Spleen (tissue), 13 donors: ENCODE results near the gene SH2D2A. TPM values are rescaled to one million over a fixed set of nuclear protein-coding genes. Genes with fewer than 3 reads are reported as not detected.
A peak's percentile ranks its signal among the peaks of the same experiment; 100 is the strongest.

Source experiments
- DNase-seq: peaks from one replicate; pipeline ENCODE4 v3.0.0-alpha.2; 2020
- H3K27ac ChIP-seq, 8 donors: fragments of 200-600 bp; sonication (generic) in 7 of 8; 1 replicate in 4 of 8; 2 replicates in 4 of 8; pipeline versions ENCODE4 v1.5.0 to v1.8.0; 2016 to 2021; ENCODE audit warnings: inconsistent platforms in 4 of 8, mild to moderate bottlenecking in 4 of 8, moderate library complexity in 1 of 8
- H3K27me3 ChIP-seq, 7 donors: fragments of 200-600 bp; sonication (generic) in 6 of 7; replicated peaks in 1 of 7; 1 replicate in 4 of 7; 2 replicates in 3 of 7; pipeline versions ENCODE4 v1.5.0 to v1.8.0; 2016 to 2021; ENCODE audit warnings: inconsistent platforms in 3 of 7, mild to moderate bottlenecking in 1 of 7
- H3K36me3 ChIP-seq, 6 donors: fragments of 200-600 bp; sonication (generic) in 5 of 6; 1 replicate in 4 of 6; 2 replicates in 2 of 6; pipeline versions ENCODE4 v1.5.0 to v1.8.0; 2016 to 2021; ENCODE audit warnings: inconsistent platforms in 2 of 6
- H3K4me1 ChIP-seq, 6 donors: fragments of 200-600 bp; sonication (generic) in 5 of 6; 1 replicate in 3 of 6; 2 replicates in 3 of 6; pipeline versions ENCODE4 v1.5.0 to v1.8.0; 2016 to 2021; ENCODE audit warnings: inconsistent platforms in 3 of 6
- H3K4me3 ChIP-seq, 8 donors: fragments of 200-600 bp; sonication (generic) in 7 of 8; 1 replicate in 4 of 8; 2 replicates in 4 of 8; pipeline versions ENCODE4 v1.5.0 to v1.8.0; 2016 to 2021; ENCODE audit warnings: inconsistent platforms in 4 of 8, mild to moderate bottlenecking in 4 of 8, moderate library complexity in 2 of 8
- H3K9me3 ChIP-seq, 8 donors: fragments of 200-600 bp; sonication (generic) in 7 of 8; 1 replicate in 4 of 8; 2 replicates in 4 of 8; pipeline versions ENCODE4 v1.5.0 to v1.8.0; 2016 to 2021; ENCODE audit warnings: inconsistent platforms in 4 of 8
- POLR2A ChIP-seq, 3 donors: fragments of 450-650 bp; IDR thresholded peaks; one replicate each; pipeline ENCODE4 v1.5.1; 2017; ENCODE audit warnings: antibody characterized with exemption in 3 of 3, mild to moderate bottlenecking in 1 of 3
- POLR2AphosphoS5 ChIP-seq, 3 donors: sonication (generic); formaldehyde crosslinking; IDR thresholded peaks; one replicate each; pipeline ENCODE4 v1.5.1; 2017; ENCODE audit warnings: antibody characterized with exemption in 3 of 3
- WGBS, 5 donors: extraction: QIAGEN DNeasy Blood & Tissue Kit in 3 of 5; methylation state at CpG; one replicate each; pipeline versions ENCODE4 v1.1.5 to v1.1.7; 2013 to 2018; 5-methylcytosine and 5-hydroxymethylcytosine counted together
- intact Hi-C: fragments of 100-400 bp; cut with DNase I; formaldehyde crosslinking; loops from one replicate; pipeline ENCODE4 v1.15.0; 2023; ENCODE audit warnings: low total_unique reads
- long read RNA-seq, 2 donors: transcript quantifications; one replicate each; lab custom pipeline, GENCODE V29; 2026
- polyA plus RNA-seq, 3 donors: library from polyadenylated mRNA; stranded (reverse); fragments of 200-250 nt; gene quantifications; one replicate each; pipeline ENCODE4 v1.2.1, GENCODE V29; 2013
- total RNA-seq, 7 donors: library from RNA; depleted of rRNA in 3 of 7; stranded (reverse); fragments of >200 nt in 3 of 7; fragmentation: NEBNext Ultra II Directional in 4 of 7; extraction: Animal tissue kit (Norgen Biotek cat#: 25700) in 4 of 7; gene quantifications; one replicate each; pipeline versions ENCODE4 v1.1.0 to v1.2.1, GENCODE V29; 2016 to 2021
- TF ChIP-seq, protein P1 (sequence below), 11 experiments: fragments of 200-600 bp in 7 of 11; fragments of 450-650 bp in 4 of 11; sonication (generic) in 4 of 11; IDR thresholded peaks in 8 of 11; conservative IDR thresholded peaks in 3 of 11; 1 replicate in 7 of 11; 2 replicates in 4 of 11; pipeline versions ENCODE4 v1.4.0 to v1.8.0; 2016 to 2021; ENCODE audit warnings: antibody characterized with exemption in 11 of 11, inconsistent platforms in 4 of 11, mild to moderate bottlenecking in 1 of 11
- donor health status: healthy with polysubstance abuse.
- donor health status: DM: no; HTN: no; CAD: no; lungs with moderate emphysema.
- donor health status: DM: no; HTN: no; CAD: no.
- donor health status: Bipolar disorder and iron deficiency.
- donor health status: healthy.
- donor health status: DM: no; HTN: no; CAD: no.
- donor health status: DM: yes; HTN: yes; CAD: no.

SH2D2A gene
- total RNA-seq (10 to 100 TPM; 10.4 to 22.1 (median 15.1) TPM), polyA plus RNA-seq (1 to 10 TPM; 3.6 to 5.6 (median 5.2) TPM)
- long read RNA-seq, donor 1 = 0 reads
- long read RNA-seq, donor 2, partial matches to known transcripts = 0 of 2 reads
- long read RNA-seq, donor 2, other reads (novel, unspliced or antisense) = 0 of 2 reads

- DNase-seq = peak; percentile 92
Observed at GRCh38 chr1:156816561-156817328, at the start of gene SH2D2A. Gene SH2D2A, minus strand, starts transcription at chr1:156816848. Its CDS starts 140 bp downstream, at chr1:156816708.

GRCh38 chr1:156865865-156866248 is 49.2 kb upstream of the SH2D2A start:
- TF ChIP-seq, protein P1, sequence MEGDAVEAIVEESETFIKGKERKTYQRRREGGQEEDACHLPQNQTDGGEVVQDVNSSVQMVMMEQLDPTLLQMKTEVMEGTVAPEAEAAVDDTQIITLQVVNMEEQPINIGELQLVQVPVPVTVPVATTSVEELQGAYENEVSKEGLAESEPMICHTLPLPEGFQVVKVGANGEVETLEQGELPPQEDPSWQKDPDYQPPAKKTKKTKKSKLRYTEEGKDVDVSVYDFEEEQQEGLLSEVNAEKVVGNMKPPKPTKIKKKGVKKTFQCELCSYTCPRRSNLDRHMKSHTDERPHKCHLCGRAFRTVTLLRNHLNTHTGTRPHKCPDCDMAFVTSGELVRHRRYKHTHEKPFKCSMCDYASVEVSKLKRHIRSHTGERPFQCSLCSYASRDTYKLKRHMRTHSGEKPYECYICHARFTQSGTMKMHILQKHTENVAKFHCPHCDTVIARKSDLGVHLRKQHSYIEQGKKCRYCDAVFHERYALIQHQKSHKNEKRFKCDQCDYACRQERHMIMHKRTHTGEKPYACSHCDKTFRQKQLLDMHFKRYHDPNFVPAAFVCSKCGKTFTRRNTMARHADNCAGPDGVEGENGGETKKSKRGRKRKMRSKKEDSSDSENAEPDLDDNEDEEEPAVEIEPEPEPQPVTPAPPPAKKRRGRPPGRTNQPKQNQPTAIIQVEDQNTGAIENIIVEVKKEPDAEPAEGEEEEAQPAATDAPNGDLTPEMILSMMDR (IDR thresholded peaks at IDR 0.05 in 8 of 11, conservative IDR thresholded peaks at IDR 0.05 in 3 of 11) = no peak
- TF ChIP-seq POLR2A (IDR thresholded peaks at IDR 0.05) = no peak
- WGBS, 5 donors = 79 to 96% (median 89%) methylated on average over 4 of the region's 4 CpGs
- H3K4me1 ChIP-seq = peaks cover 4 to 17% (median 6%) of the 10 kb centered on the region in 6 donors
- H3K27ac ChIP-seq = no peak overlapping the region
- no peaks in the 10 kb centered on the region for H3K36me3 ChIP-seq
- no peak overlapping the region for H3K4me3 ChIP-seq
- peaks cover 4 to 78% (median 28%) of the 10 kb centered on the region in 7 donors for H3K27me3 ChIP-seq
- H3K9me3 ChIP-seq = no peaks in the 10 kb centered on the region
- intact Hi-C loops = no loop called here
- no peak for DNase-seq

More at GRCh38 chr1:156816561-156817328, at the start of gene SH2D2A:
- peak within 1 kb of the TSS in 7 of 8 donors; percentile 5 to 71 (median 29) for H3K4me3 ChIP-seq
- intact Hi-C loops = no loop called here
- TF ChIP-seq, protein P1 (IDR thresholded peaks at IDR 0.05 in 8 of 11, conservative IDR thresholded peaks at IDR 0.05 in 3 of 11) = no peak
- TF ChIP-seq POLR2AphosphoS5 (IDR thresholded peaks at IDR 0.05) (peak; percentile 71 to 96 (median 86)), POLR2A (IDR thresholded peaks at IDR 0.05) (peak in 2 of 3 donors; percentile 37 to 59)
- H3K9me3 ChIP-seq = no peaks in the 10 kb centered on the region
- H3K4me1 ChIP-seq = peaks cover 7 to 56% (median 48%) of the 10 kb centered on the region in 6 donors
- H3K27me3 ChIP-seq = peaks cover 0 to 10% (median 0%) of the 10 kb centered on the region in 7 donors
- H3K27ac ChIP-seq = peak within 1 kb of the TSS; percentile 45 to 93 (median 86)
- 6 to 17% (median 10%) methylated on average over 9 to 10 of the region's 10 CpGs for WGBS, 5 donors
- H3K36me3 ChIP-seq = peaks cover 0 to 8% (median 0%) of the 10 kb centered on the region in 6 donors

GRCh38 chr1:156865258-156865657 is 48.6 kb upstream of the SH2D2A start:
- Histone ChIP-seq H3K4me3 (no peak overlapping the region), H3K36me3 (no peaks in the 10 kb centered on the region), H3K27me3 (peaks cover 4 to 84% (median 34%) of the 10 kb centered on the region in 7 donors), H3K9me3 (no peaks in the 10 kb centered on the region), H3K27ac (no peak overlapping the region), H3K4me1 (peaks cover 9 to 23% (median 12%) of the 10 kb centered on the region in 6 donors)
- intact Hi-C loops = no loop called here
- 84 to 90% (median 85%) methylated on average over 9 of the region's 9 CpGs for WGBS, 5 donors
- no peak for DNase-seq
- TF ChIP-seq, protein P1 (IDR thresholded peaks at IDR 0.05 in 8 of 11, conservative IDR thresholded peaks at IDR 0.05 in 3 of 11) = no peak
- no peak for TF ChIP-seq POLR2A (IDR thresholded peaks at IDR 0.05)

GRCh38 chr1:156864796-156865195 is 48.1 kb upstream of the SH2D2A start:
- WGBS, 5 donors = 85 to 95% (median 90%) methylated on average over 4 of the region's 4 CpGs
- Histone ChIP-seq H3K4me1 (peaks cover 13 to 27% (median 17%) of the 10 kb centered on the region in 6 donors), H3K27me3 (peaks cover 4 to 86% (median 37%) of the 10 kb centered on the region in 7 donors), H3K36me3 (no peaks in the 10 kb centered on the region), H3K27ac (no peak overlapping the region), H3K9me3 (no peaks in the 10 kb centered on the region), H3K4me3 (no peak overlapping the region)
- TF ChIP-seq POLR2A (IDR thresholded peaks at IDR 0.05) (no peak), POLR2AphosphoS5 (IDR thresholded peaks at IDR 0.05) (no peak)
- TF ChIP-seq, protein P1 (IDR thresholded peaks at IDR 0.05 in 8 of 11, conservative IDR thresholded peaks at IDR 0.05 in 3 of 11) = no peak
- intact Hi-C loops = no loop called here
- no peak for DNase-seq
